ENCODE measurements around the gene PAQR5.

PAQR5 gene

GRCh38 chr15:69410248-69410874 is 111.6 kb downstream of the PAQR5 start:
- Histone ChIP-seq H3K9me3 (ENCODE audit: insufficient read depth, low read depth, low read length) (no peaks in the 10 kb centered on the region), H3K4me3 (ENCODE audit: low read length) (no peak overlapping the region), H3K27ac (ENCODE audit: low read depth, low read length) (no peak overlapping the region), H3K9ac (ENCODE audit: low read depth, low read length) (no peak overlapping the region), H3K4me1 (ENCODE audit: insufficient read depth, low read length) (peaks cover 2% of the 10 kb centered on the region; the same call in 1 of the 2 replicates), H3K27me3 (ENCODE audit: insufficient read depth, low read length) (0 out of 2 replicates have a peak, but pooled peaks cover 2% of the 10 kb centered on the region), H3K36me3 (ENCODE audit: insufficient read depth, low read length) (no peaks in the 10 kb centered on the region)
- 67% methylated on average over 9 of the region's 9 CpGs for WGBS

GRCh38 chr15:69412274-69412673 is 113.6 kb downstream of the PAQR5 start:
- H3K4me3 ChIP-seq (ENCODE audit: low read length), result no peak overlapping the region

GRCh38 chr15:69412701-69413100 is 114.0 kb downstream of the PAQR5 start:
- no peak overlapping the region for H3K4me3 ChIP-seq (ENCODE audit: low read length)
- 100% methylated on average over 1 of the region's 1 CpG for WGBS

More at GRCh38 chr15:69412274-69412673, 113.6 kb downstream of the PAQR5 start:
- Histone ChIP-seq H3K4me1 (ENCODE audit: insufficient read depth, low read length) (peaks cover 9% of the 10 kb centered on the region), H3K9me3 (ENCODE audit: insufficient read depth, low read depth, low read length) (no peaks in the 10 kb centered on the region), H3K9ac (ENCODE audit: low read depth, low read length) (no peak overlapping the region), H3K27me3 (ENCODE audit: insufficient read depth, low read length) (0 out of 2 replicates have a peak, but pooled peaks cover 2% of the 10 kb centered on the region), H3K27ac (ENCODE audit: low read depth, low read length) (no peak overlapping the region), H3K36me3 (ENCODE audit: insufficient read depth, low read length) (peaks cover 14% of the 10 kb centered on the region)

GRCh38 chr15:69413822-69414700 is 115.3 kb downstream of the PAQR5 start, which contains the start of gene KIF23:
KIF23 (plus strand) TSS chr15:69414349; CDS start chr15:69414466, 117 bp downstream.
- peaks cover 9% of the 10 kb centered on the region for H3K4me1 ChIP-seq (ENCODE audit: insufficient read depth, low read length)
- H3K9ac ChIP-seq (ENCODE audit: low read depth, low read length), result peak within 1 kb of the TSS; percentile 79
- H3K4me3 ChIP-seq (ENCODE audit: low read length), result peak within 1 kb of the TSS; percentile 83
- H3K9me3 ChIP-seq (ENCODE audit: insufficient read depth, low read depth, low read length), result no peaks in the 10 kb centered on the region
- WGBS, result under 1% methylated on average over 77 of the region's 78 CpGs
- peak within 1 kb of the TSS; percentile 92 for H3K27ac ChIP-seq (ENCODE audit: low read depth, low read length)
- H3K27me3 ChIP-seq (ENCODE audit: insufficient read depth, low read length), result 0 out of 2 replicates have a peak, but pooled peaks cover 2% of the 10 kb centered on the region
- peaks cover 31% of the 10 kb centered on the region for H3K36me3 ChIP-seq (ENCODE audit: insufficient read depth, low read length)

More at GRCh38 chr15:69412701-69413100, 114.0 kb downstream of the PAQR5 start:
- no peak overlapping the region for H3K27ac ChIP-seq (ENCODE audit: low read depth, low read length)
- peaks cover 18% of the 10 kb centered on the region for H3K36me3 ChIP-seq (ENCODE audit: insufficient read depth, low read length)
- peaks cover 9% of the 10 kb centered on the region for H3K4me1 ChIP-seq (ENCODE audit: insufficient read depth, low read length)
- H3K9ac ChIP-seq (ENCODE audit: low read depth, low read length), result no peak overlapping the region
- 0 out of 2 replicates have a peak, but pooled peaks cover 2% of the 10 kb centered on the region for H3K27me3 ChIP-seq (ENCODE audit: insufficient read depth, low read length)
- H3K9me3 ChIP-seq (ENCODE audit: insufficient read depth, low read depth, low read length), result no peaks in the 10 kb centered on the region

- peak overlapping the region; percentile 79 for H3K9ac ChIP-seq (ENCODE audit: low read depth, low read length)
- H3K27ac ChIP-seq (ENCODE audit: low read depth, low read length), result peak overlapping the region; percentile 92; the same call in 1 of the 2 replicates
- H3K9me3 ChIP-seq (ENCODE audit: insufficient read depth, low read depth, low read length), result no peaks in the 10 kb centered on the region
- H3K27me3 ChIP-seq (ENCODE audit: insufficient read depth, low read length), result 0 out of 2 replicates have a peak, but pooled peaks cover 2% of the 10 kb centered on the region
- WGBS, result under 1% methylated on average over 29 of the region's 29 CpGs
- peaks cover 38% of the 10 kb centered on the region for H3K36me3 ChIP-seq (ENCODE audit: insufficient read depth, low read length)
- peak overlapping the region; percentile 83 for H3K4me3 ChIP-seq (ENCODE audit: low read length)
- H3K4me1 ChIP-seq (ENCODE audit: insufficient read depth, low read length), result peaks cover 9% of the 10 kb centered on the region
Observed at GRCh38 chr15:69414701-69415167, 116.0 kb downstream of the PAQR5 start.

GRCh38 chr15:69415381-69415780 is 116.7 kb downstream of the PAQR5 start:
- WGBS, result 36% methylated on average over 3 of the region's 3 CpGs
- Histone ChIP-seq H3K36me3 (ENCODE audit: insufficient read depth, low read length) (peaks cover 45% of the 10 kb centered on the region), H3K9me3 (ENCODE audit: insufficient read depth, low read depth, low read length) (no peaks in the 10 kb centered on the region), H3K9ac (ENCODE audit: low read depth, low read length) (peak overlapping the region; percentile 79; the same call in 1 of the 2 replicates), H3K4me1 (ENCODE audit: insufficient read depth, low read length) (peaks cover 9% of the 10 kb centered on the region), H3K27ac (ENCODE audit: low read depth, low read length) (no peak overlapping the region), H3K27me3 (ENCODE audit: insufficient read depth, low read length) (0 out of 2 replicates have a peak, but pooled peaks cover 2% of the 10 kb centered on the region), H3K4me3 (ENCODE audit: low read length) (peak overlapping the region; percentile 83)

GRCh38 chr15:69417581-69417980 is 118.9 kb downstream of the PAQR5 start:
- no peak overlapping the region for H3K9ac ChIP-seq (ENCODE audit: low read depth, low read length)
- no peak overlapping the region for H3K27ac ChIP-seq (ENCODE audit: low read depth, low read length)
- H3K4me1 ChIP-seq (ENCODE audit: insufficient read depth, low read length), result peaks cover 9% of the 10 kb centered on the region
- no peaks in the 10 kb centered on the region for H3K9me3 ChIP-seq (ENCODE audit: insufficient read depth, low read depth, low read length)
- H3K27me3 ChIP-seq (ENCODE audit: insufficient read depth, low read length), result 0 out of 2 replicates have a peak, but pooled peaks cover 2% of the 10 kb centered on the region
- peaks cover 66% of the 10 kb centered on the region for H3K36me3 ChIP-seq (ENCODE audit: insufficient read depth, low read length)
- no peak overlapping the region for H3K4me3 ChIP-seq (ENCODE audit: low read length)

GRCh38 chr15:69421498-69421897 is 122.8 kb downstream of the PAQR5 start:
- no peaks in the 10 kb centered on the region for H3K4me1 ChIP-seq (ENCODE audit: insufficient read depth, low read length)
- no peak overlapping the region for H3K27ac ChIP-seq (ENCODE audit: low read depth, low read length)
- no peak overlapping the region for H3K4me3 ChIP-seq (ENCODE audit: low read length)
- no peaks in the 10 kb centered on the region for H3K27me3 ChIP-seq (ENCODE audit: insufficient read depth, low read length)
- H3K9ac ChIP-seq (ENCODE audit: low read depth, low read length), result no peak overlapping the region
- peaks cover 95% of the 10 kb centered on the region for H3K36me3 ChIP-seq (ENCODE audit: insufficient read depth, low read length)
- H3K9me3 ChIP-seq (ENCODE audit: insufficient read depth, low read depth, low read length), result no peaks in the 10 kb centered on the region

- Histone ChIP-seq H3K9ac (ENCODE audit: low read depth, low read length) (no peak overlapping the region), H3K4me3 (ENCODE audit: low read length) (no peak overlapping the region), H3K27ac (ENCODE audit: low read depth, low read length) (no peak overlapping the region), H3K4me1 (ENCODE audit: insufficient read depth, low read length) (no peaks in the 10 kb centered on the region), H3K36me3 (ENCODE audit: insufficient read depth, low read length) (peaks cover 98% of the 10 kb centered on the region), H3K27me3 (ENCODE audit: insufficient read depth, low read length) (no peaks in the 10 kb centered on the region), H3K9me3 (ENCODE audit: insufficient read depth, low read depth, low read length) (no peaks in the 10 kb centered on the region)
- 92% methylated on average over 4 of the region's 4 CpGs for WGBS
Observed at GRCh38 chr15:69422336-69422895, 123.7 kb downstream of the PAQR5 start.

- Histone ChIP-seq H3K27ac (ENCODE audit: low read depth, low read length) (no peak overlapping the region), H3K36me3 (ENCODE audit: insufficient read depth, low read length) (peaks cover 97% of the 10 kb centered on the region), H3K27me3 (ENCODE audit: insufficient read depth, low read length) (no peaks in the 10 kb centered on the region), H3K4me1 (ENCODE audit: insufficient read depth, low read length) (no peaks in the 10 kb centered on the region), H3K9me3 (ENCODE audit: insufficient read depth, low read depth, low read length) (no peaks in the 10 kb centered on the region), H3K4me3 (ENCODE audit: low read length) (no peak overlapping the region), H3K9ac (ENCODE audit: low read depth, low read length) (no peak overlapping the region)
- no CpG with 5 or more reads among the region's 2 CpGs for WGBS
Observed at GRCh38 chr15:69424001-69424400, 125.3 kb downstream of the PAQR5 start.
